Transverse colon (tissue), 4 donors: ENCODE data around the gene CDCA3. TPM values are rescaled to one million over a fixed set of nuclear protein-coding genes. Genes with fewer than 3 reads are reported as not detected.

Experiments
- DNase-seq: peaks from one replicate; pipeline ENCODE4 v3.0.0-alpha.2; 2019
- H3K27ac ChIP-seq, 4 donors: fragments of 200-600 bp; sonication (generic); 2 replicates each; pipeline ENCODE4 v1.5.1; 2016 to 2018; ENCODE audit warnings: inconsistent platforms in 4 of 4
- H3K27me3 ChIP-seq: fragments of 200-600 bp; sonication (generic); 2 replicates; pipeline ENCODE4 v1.5.1; 2017; ENCODE audit warnings: inconsistent platforms
- H3K36me3 ChIP-seq, 4 donors: fragments of 200-600 bp; sonication (generic); 2 replicates each; pipeline ENCODE4 v1.5.1; 2017 to 2019; ENCODE audit warnings: inconsistent platforms in 4 of 4
- H3K4me1 ChIP-seq, 4 donors: fragments of 200-600 bp; sonication (generic); 2 replicates each; pipeline ENCODE4 v1.5.1; 2017 to 2020; ENCODE audit warnings: inconsistent platforms in 4 of 4
- H3K4me3 ChIP-seq, 4 donors: fragments of 200-600 bp; sonication (generic); 1 replicate in 1 of 4; 2 replicates in 3 of 4; pipeline versions ENCODE4 v1.5.1 to v1.6.1; 2017 to 2019; ENCODE audit warnings: inconsistent platforms in 4 of 4
- H3K9me3 ChIP-seq, 2 donors: fragments of 200-600 bp; sonication (generic); 2 replicates each; pipeline ENCODE4 v1.5.1; 2017 to 2019; ENCODE audit warnings: inconsistent platforms in 2 of 2
- EP300 ChIP-seq: sonication (generic); formaldehyde crosslinking; IDR thresholded peaks from one replicate; pipeline ENCODE4 v1.6.1; 2017; ENCODE audit warnings: antibody characterized with exemption, low read depth
- POLR2A ChIP-seq: fragments of 450-650 bp; IDR thresholded peaks from one replicate; pipeline ENCODE4 v1.6.1; 2016; ENCODE audit warnings: antibody characterized with exemption, mild to moderate bottlenecking, moderate library complexity
- POLR2AphosphoS5 ChIP-seq, 3 donors: sonication (generic); formaldehyde crosslinking; IDR thresholded peaks; one replicate each; pipeline ENCODE4 v1.6.1; 2016; ENCODE audit warnings: antibody characterized with exemption in 3 of 3
- WGBS, 2 donors: methylation state at CpG; one replicate each; pipeline ENCODE4 v1.1.5; 2018; ENCODE audit warnings: low coverage in 1 of 2; 5-methylcytosine and 5-hydroxymethylcytosine counted together
- in situ Hi-C, 4 donors: fragments of 200-750 bp; cut with MboI; loops; one replicate each; pipeline versions ENCODE4 v1.15.0 to v1.15.1; 2017; ENCODE audit warnings: low sequenced_read_pairs in 3 of 4, low pct_ligation_motif_present in 1 of 4, low pct_unique_long_range_greater_than_20kb in 1 of 4
- intact Hi-C: fragments of 100-400 bp; cut with DNase I; formaldehyde crosslinking; loops from one replicate; pipeline ENCODE4 v1.15.1; 2023; ENCODE audit warnings: low total_unique reads
- total RNA-seq, 4 donors: library from RNA; depleted of rRNA; stranded (reverse); fragments of >200 nt; gene quantifications; one replicate each; pipeline ENCODE4 v1.1.0, GENCODE V29; 2016
- TF ChIP-seq, protein P1 (sequence below), 5 experiments: fragments of 200-600 bp in 3 of 5; fragments of 450-650 bp in 2 of 5; sonication (generic) in 3 of 5; IDR thresholded peaks; 1 replicate in 2 of 5; 2 replicates in 3 of 5; pipeline ENCODE4 v1.5.1; 2016 to 2017; ENCODE audit warnings: antibody characterized with exemption in 5 of 5, inconsistent platforms in 3 of 5, mild to moderate bottlenecking in 2 of 5, moderate library complexity in 1 of 5

The CDCA3 gene
- total RNA-seq, 4 donors from 2014 or later = 3.0 to 8.8 (median 3.3) TPM; not detected in 1

DNA sequence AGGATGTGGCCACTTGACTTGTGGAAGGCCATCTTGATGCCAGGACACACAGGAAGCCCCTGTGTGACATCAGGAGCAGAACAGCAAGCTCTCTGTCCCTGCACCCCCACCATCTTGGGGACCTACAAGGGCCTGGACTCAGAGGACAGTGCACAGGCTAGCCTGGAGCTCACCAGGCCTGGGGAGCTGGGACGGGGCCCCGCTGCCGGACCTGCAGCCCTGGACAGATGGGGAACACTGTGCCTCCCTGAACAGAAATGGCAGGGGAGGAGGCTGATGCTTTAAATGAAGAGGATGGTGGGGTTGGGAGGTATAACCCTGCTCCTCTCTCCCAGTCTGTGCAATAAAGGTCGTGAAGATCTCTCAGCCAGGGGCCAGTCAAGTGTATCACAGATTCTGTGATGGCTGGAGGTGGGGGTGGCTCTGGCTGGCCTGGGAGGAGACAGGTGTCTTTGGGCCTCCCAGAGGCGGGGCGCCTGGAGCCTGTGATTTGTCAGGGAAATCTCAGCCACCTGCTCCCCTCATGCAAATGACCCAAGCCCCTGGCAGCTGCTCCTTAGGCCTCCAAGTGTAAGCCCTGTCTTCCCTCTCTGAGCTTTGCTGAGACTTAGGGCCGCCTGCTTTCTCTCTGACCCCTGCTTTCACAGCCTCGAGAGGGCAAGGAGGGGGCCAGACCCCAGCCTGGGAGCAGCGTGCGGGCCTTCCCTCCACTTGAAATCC is 11.4 kb downstream of the CDCA3 start:
- intact Hi-C loops (no loop called here), in situ Hi-C loops (loop anchor here in 2 of 4 donors (25.0 kb wide), 1 partner anchor 102 kb away; no protein-coding TSS in a partner anchor)
- Histone ChIP-seq H3K4me3 (no peak overlapping the region), H3K27me3 (no peaks in the 10 kb centered on the region), H3K4me1 (no peaks in the 10 kb centered on the region), H3K9me3 (no peaks in the 10 kb centered on the region), H3K36me3 (no peaks in the 10 kb centered on the region), H3K27ac (peak overlapping the region in 2 of 4 donors; percentile 16 to 46)
- no peak for TF ChIP-seq EP300
- TF ChIP-seq POLR2AphosphoS5 (IDR thresholded peaks at IDR 0.05) = no peak
- TF ChIP-seq, protein P1, sequence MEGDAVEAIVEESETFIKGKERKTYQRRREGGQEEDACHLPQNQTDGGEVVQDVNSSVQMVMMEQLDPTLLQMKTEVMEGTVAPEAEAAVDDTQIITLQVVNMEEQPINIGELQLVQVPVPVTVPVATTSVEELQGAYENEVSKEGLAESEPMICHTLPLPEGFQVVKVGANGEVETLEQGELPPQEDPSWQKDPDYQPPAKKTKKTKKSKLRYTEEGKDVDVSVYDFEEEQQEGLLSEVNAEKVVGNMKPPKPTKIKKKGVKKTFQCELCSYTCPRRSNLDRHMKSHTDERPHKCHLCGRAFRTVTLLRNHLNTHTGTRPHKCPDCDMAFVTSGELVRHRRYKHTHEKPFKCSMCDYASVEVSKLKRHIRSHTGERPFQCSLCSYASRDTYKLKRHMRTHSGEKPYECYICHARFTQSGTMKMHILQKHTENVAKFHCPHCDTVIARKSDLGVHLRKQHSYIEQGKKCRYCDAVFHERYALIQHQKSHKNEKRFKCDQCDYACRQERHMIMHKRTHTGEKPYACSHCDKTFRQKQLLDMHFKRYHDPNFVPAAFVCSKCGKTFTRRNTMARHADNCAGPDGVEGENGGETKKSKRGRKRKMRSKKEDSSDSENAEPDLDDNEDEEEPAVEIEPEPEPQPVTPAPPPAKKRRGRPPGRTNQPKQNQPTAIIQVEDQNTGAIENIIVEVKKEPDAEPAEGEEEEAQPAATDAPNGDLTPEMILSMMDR (IDR thresholded peaks at IDR 0.05) = no peak
- TF ChIP-seq POLR2A = no peak
- WGBS, 2 donors = 69 to 71% methylated on average over 4 to 10 of the region's 10 CpGs
- peak; percentile 77 for DNase-seq

DNA sequence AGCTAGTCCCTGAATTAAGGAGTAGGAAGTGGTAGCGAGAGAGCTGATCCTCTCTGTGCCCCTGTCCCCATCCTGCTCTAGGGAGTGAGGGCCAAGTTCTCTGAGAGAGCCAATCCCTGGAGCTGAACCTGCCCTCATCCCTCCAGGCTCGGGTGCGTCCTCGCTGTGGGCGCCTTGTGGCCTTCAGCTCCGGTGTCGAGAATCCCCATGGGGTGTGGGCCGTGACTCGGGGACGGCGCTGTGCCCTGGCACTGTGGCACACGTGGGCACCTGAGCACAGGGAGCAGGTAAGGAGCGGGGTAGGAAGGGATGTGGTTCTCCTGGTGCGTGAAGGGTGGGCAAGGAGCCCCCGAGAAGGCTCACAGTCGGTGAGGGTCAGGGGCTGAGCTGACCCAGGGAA is 12.2 kb downstream of the CDCA3 start:
- Histone ChIP-seq H3K27ac (no peak overlapping the region), H3K36me3 (no peaks in the 10 kb centered on the region), H3K9me3 (no peaks in the 10 kb centered on the region), H3K4me3 (no peak overlapping the region), H3K27me3 (no peaks in the 10 kb centered on the region), H3K4me1 (no peaks in the 10 kb centered on the region)
- in situ Hi-C loops (loop anchor here in 2 of 4 donors (25.0 kb wide), 1 partner anchor 102 kb away; no protein-coding TSS in a partner anchor), intact Hi-C loops (no loop called here)
- TF ChIP-seq POLR2A = no peak
- no peak for TF ChIP-seq EP300
- TF ChIP-seq POLR2AphosphoS5 (IDR thresholded peaks at IDR 0.05) = no peak
- TF ChIP-seq, protein P1 (IDR thresholded peaks at IDR 0.05) = no peak
- WGBS, 2 donors = 80 to 88% methylated on average over 1 to 16 of the region's 16 CpGs
- DNase-seq = no peak

DNA sequence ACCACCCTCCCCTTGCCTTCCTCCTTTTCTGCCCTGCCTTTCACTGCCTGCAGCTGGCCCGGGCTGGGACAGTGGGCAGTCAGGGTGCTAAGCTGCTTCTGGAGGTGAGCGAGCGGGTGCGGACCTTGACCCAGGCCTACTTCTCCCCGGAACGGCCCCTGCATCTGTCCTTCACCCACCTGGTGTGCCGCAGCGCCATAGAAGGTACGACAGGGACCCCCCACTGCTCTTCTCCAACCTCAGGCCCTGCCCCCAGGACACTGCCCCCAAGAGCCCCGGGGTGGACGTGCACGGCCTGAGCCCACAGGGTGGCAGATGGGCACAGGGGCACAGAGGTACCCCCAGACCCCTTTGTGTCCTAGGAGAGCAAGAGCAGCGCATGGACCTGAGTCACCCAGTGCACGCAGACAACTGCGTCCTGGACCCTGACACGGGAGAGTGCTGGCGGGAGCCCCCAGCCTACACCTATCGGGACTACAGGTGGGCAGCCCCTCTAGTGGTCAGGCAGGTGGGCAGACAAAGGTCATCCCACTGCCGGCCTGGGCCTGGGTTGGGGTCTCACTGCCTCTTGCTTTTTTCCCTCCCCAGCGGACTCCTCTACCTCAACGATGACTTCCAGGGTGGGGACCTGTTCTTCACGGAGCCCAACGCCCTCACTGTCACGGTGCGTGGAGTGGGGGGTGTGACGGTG is 13.6 kb downstream of the CDCA3 start:
- in situ Hi-C loops (loop anchor here in 2 of 4 donors (25.0 kb wide), 1 partner anchor 100 kb away; no protein-coding TSS in a partner anchor), intact Hi-C loops (no loop called here)
- Histone ChIP-seq H3K36me3 (no peaks in the 10 kb centered on the region), H3K4me1 (no peaks in the 10 kb centered on the region), H3K9me3 (no peaks in the 10 kb centered on the region), H3K27me3 (no peaks in the 10 kb centered on the region), H3K27ac (no peak overlapping the region), H3K4me3 (no peak overlapping the region)
- 90% methylated on average over 26 of the region's 26 CpGs; no CpG with 5 or more reads in 1 of the 2 donors for WGBS, 2 donors
- TF ChIP-seq, protein P1 (IDR thresholded peaks at IDR 0.05) = no peak
- TF ChIP-seq POLR2A (no peak), EP300 (no peak), POLR2AphosphoS5 (IDR thresholded peaks at IDR 0.05) (no peak)
- no peak for DNase-seq

DNA sequence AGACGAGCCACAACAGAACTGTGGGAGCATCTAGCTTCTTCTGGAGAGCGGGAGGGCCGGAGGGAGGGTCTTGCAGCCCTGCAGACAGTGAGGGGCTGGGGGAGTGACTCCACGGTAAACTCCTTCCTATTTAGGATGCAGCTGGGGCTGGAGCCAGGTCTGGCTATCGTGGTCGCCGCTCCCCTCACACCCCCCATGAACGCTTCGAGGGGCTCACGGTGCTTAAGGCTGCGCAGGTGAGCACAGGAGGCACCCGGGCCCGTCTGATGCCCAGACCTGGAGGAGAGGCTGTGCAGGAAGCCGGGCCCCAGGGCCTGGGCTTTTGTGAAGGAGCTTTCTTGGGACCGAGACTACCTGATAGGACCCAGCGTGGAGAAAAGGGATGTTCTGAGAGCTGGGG is 14.2 kb downstream of the CDCA3 start:
- no peak overlapping the region for H3K27ac ChIP-seq
- intact Hi-C loops (no loop called here), in situ Hi-C loops (loop anchor here in 2 of 4 donors (25.0 kb wide), 1 partner anchor 100 kb away; no protein-coding TSS in a partner anchor)
- WGBS, 2 donors = 86 to 100% methylated on average over 1 to 16 of the region's 16 CpGs
- H3K36me3 ChIP-seq = no peaks in the 10 kb centered on the region
- no peaks in the 10 kb centered on the region for H3K27me3 ChIP-seq
- TF ChIP-seq POLR2AphosphoS5 (IDR thresholded peaks at IDR 0.05) (no peak), POLR2A (no peak), EP300 (no peak)
- TF ChIP-seq, protein P1 (IDR thresholded peaks at IDR 0.05) = no peak
- no peak overlapping the region for H3K4me3 ChIP-seq
- no peaks in the 10 kb centered on the region for H3K4me1 ChIP-seq
- no peaks in the 10 kb centered on the region for H3K9me3 ChIP-seq
- DNase-seq = no peak
